Esophagus muscularis mucosa (tissue), 4 donors: Measurements from ENCODE around the gene ZNF594.

Experiments used
- CTCF ChIP-seq, 3 experiments: fragments of 200-600 bp in 2 of 3; fragments of 450-650 bp in 1 of 3; sonication (generic) in 2 of 3; IDR thresholded peaks; one replicate each; pipeline ENCODE4 v1.5.1; 2017 to 2019; ENCODE audit warnings: antibody characterized with exemption in 3 of 3, mild to moderate bottlenecking in 2 of 3, moderate library complexity in 1 of 3
- EP300 ChIP-seq: sonication (generic); formaldehyde crosslinking; IDR thresholded peaks from one replicate; pipeline ENCODE4 v1.6.1; 2017; ENCODE audit warnings: antibody characterized with exemption
- POLR2AphosphoS5 ChIP-seq, 2 donors: sonication (generic); formaldehyde crosslinking; IDR thresholded peaks; one replicate each; pipeline ENCODE4 v1.6.1; 2017; ENCODE audit warnings: antibody characterized with exemption in 2 of 2

GRCh38 chr17:5201011-5201410 lies 9.3 kb upstream of the ZNF594 start:
- no peak for TF ChIP-seq CTCF (IDR thresholded peaks at IDR 0.05)
- no peak for TF ChIP-seq POLR2AphosphoS5 (IDR thresholded peaks at IDR 0.05)
- no peak for TF ChIP-seq EP300
